Transverse colon (tissue), 4 donors: ENCODE results near the gene SEC24C.

Source experiments
- EP300 ChIP-seq: sonication (generic); formaldehyde crosslinking; IDR thresholded peaks from one replicate; pipeline ENCODE4 v1.6.1; 2017; ENCODE audit warnings: antibody characterized with exemption, low read depth
- POLR2A ChIP-seq: fragments of 450-650 bp; IDR thresholded peaks from one replicate; pipeline ENCODE4 v1.6.1; 2016; ENCODE audit warnings: antibody characterized with exemption, mild to moderate bottlenecking, moderate library complexity
- POLR2AphosphoS5 ChIP-seq, 3 donors: sonication (generic); formaldehyde crosslinking; IDR thresholded peaks; one replicate each; pipeline ENCODE4 v1.6.1; 2016; ENCODE audit warnings: antibody characterized with exemption in 3 of 3
- TF ChIP-seq, protein P1 (sequence below), 5 experiments: fragments of 200-600 bp in 3 of 5; fragments of 450-650 bp in 2 of 5; sonication (generic) in 3 of 5; IDR thresholded peaks; 1 replicate in 2 of 5; 2 replicates in 3 of 5; pipeline ENCODE4 v1.5.1; 2016 to 2017; ENCODE audit warnings: antibody characterized with exemption in 5 of 5, inconsistent platforms in 3 of 5, mild to moderate bottlenecking in 2 of 5, moderate library complexity in 1 of 5

DNA sequence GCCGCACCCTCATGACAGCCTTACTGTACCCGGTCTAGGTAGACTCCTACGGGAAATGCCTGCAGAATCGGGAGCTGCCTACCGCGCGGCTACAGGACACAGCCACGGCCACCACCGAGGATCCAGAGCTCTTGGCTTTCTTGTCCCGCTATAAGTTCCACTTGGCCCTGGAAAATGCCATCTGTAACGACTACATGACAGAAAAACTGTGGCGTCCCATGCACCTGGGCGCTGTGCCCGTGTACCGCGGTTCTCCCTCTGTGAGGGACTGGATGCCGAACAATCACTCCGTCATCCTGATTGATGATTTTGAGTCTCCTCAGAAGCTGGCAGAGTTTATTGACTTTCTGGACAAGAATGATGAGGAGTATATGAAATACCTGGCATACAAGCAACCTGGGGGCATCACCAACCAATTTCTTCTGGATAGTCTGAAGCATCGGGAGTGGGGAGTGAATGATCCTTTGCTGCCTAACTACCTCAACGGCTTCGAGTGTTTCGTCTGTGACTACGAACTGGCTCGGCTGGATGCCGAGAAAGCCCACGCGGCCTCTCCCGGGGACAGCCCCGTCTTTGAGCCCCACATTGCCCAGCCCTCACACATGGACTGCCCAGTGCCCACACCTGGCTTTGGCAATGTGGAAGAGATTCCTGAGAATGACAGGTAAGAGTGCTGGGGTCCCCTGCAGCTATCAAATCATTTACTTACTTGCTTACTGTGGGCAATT, 29.1 kb downstream of the SEC24C start:
- TF ChIP-seq POLR2AphosphoS5 (IDR thresholded peaks at IDR 0.05) = no peak
- TF ChIP-seq, protein P1, sequence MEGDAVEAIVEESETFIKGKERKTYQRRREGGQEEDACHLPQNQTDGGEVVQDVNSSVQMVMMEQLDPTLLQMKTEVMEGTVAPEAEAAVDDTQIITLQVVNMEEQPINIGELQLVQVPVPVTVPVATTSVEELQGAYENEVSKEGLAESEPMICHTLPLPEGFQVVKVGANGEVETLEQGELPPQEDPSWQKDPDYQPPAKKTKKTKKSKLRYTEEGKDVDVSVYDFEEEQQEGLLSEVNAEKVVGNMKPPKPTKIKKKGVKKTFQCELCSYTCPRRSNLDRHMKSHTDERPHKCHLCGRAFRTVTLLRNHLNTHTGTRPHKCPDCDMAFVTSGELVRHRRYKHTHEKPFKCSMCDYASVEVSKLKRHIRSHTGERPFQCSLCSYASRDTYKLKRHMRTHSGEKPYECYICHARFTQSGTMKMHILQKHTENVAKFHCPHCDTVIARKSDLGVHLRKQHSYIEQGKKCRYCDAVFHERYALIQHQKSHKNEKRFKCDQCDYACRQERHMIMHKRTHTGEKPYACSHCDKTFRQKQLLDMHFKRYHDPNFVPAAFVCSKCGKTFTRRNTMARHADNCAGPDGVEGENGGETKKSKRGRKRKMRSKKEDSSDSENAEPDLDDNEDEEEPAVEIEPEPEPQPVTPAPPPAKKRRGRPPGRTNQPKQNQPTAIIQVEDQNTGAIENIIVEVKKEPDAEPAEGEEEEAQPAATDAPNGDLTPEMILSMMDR (IDR thresholded peaks at IDR 0.05) = no peak
- TF ChIP-seq EP300 = no peak
- TF ChIP-seq POLR2A = peak; percentile 12
